Measurements from ENCODE around the gene PRDM12.

GRCh38 chr9:130675396-130675795 is 11.0 kb downstream of the PRDM12 start:
- no peak for TF ChIP-seq TAF1 (IDR thresholded peaks at IDR 0.05; ENCODE audit: low read depth, low read length)
- TF ChIP-seq JUND (IDR thresholded peaks at IDR 0.05; ENCODE audit: low read length), result no peak
- TF ChIP-seq HDAC6 (IDR thresholded peaks at IDR 0.05; ENCODE audit: low read depth, low read length), result no peak
- no peak for TF ChIP-seq MAX (IDR thresholded peaks at IDR 0.05)
- no peak for TF ChIP-seq NRF1 (IDR thresholded peaks at IDR 0.05; ENCODE audit: low read depth, low read length)
- no peak for TF ChIP-seq POLR2A (IDR thresholded peaks at IDR 0.05; ENCODE audit: control extremely low read depth in 1 of 2, low read depth in 2 of 2, low read length in 2 of 2)
- TF ChIP-seq TCF12 (IDR thresholded peaks at IDR 0.05; ENCODE audit: low read depth, low read length), result no peak
